ENCODE measurements around the gene EZH2. TPM values are rescaled to one million over a fixed set of nuclear protein-coding genes. Genes with fewer than 3 reads are reported as not detected.

The EZH2 gene
- polyA plus RNA-seq, 2 of the 4 experiments (the other 2 are of a cell fraction): 36.6 to 45.7 TPM

- TF ChIP-seq MAZ (IDR thresholded peaks at IDR 0.05; ENCODE audit: borderline replicate concordance, low read depth, low read length): no peak
- TF ChIP-seq KDM1A (IDR thresholded peaks at IDR 0.05; ENCODE audit: low read depth): no peak
These were observed 49.5 kb downstream of the EZH2 start (continued) for GRCh38 chr7:148834605-148835004.

GRCh38 chr7:148831782-148832181 is 52.3 kb downstream of the EZH2 start:
- ChIA-PET POLR2A (no interaction called here), CTCF (interaction anchor here (1.0 to 1.3 kb wide), 2 partner anchors 24 to 134 kb away, joined by 4 to 6 read pairs; no protein-coding TSS in a partner anchor)
- no peak for FAIRE-seq
- 92% methylated on average over 2 of the region's 2 CpGs for WGBS (ENCODE audit: missing lambda C conversion rate)
- H3K4me2 ChIP-seq: no peak overlapping the region
- TF ChIP-seq CEBPB (IDR thresholded peaks at IDR 0.05) (no peak), MAX (IDR thresholded peaks at IDR 0.05) (no peak), SMC3 (IDR thresholded peaks at IDR 0.05) (no peak), PHF8 (IDR thresholded peaks at IDR 0.05; ENCODE audit: borderline replicate concordance, low read depth) (no peak), HOXB13 (CRISPR knock-in tag; IDR thresholded peaks at IDR 0.05; ENCODE audit: low read depth) (no peak)
- no peak for ATAC-seq
- no peak for DNase-seq (ENCODE audit: low read depth in 1 of 2, low spot score in 1 of 2)
- H3K9me3 ChIP-seq: no peaks in the 10 kb centered on the region
- no peak overlapping the region for H3K27ac ChIP-seq
- no peaks in the 10 kb centered on the region for H3K4me1 ChIP-seq
- no peak overlapping the region for H3K4me3 ChIP-seq

DNA sequence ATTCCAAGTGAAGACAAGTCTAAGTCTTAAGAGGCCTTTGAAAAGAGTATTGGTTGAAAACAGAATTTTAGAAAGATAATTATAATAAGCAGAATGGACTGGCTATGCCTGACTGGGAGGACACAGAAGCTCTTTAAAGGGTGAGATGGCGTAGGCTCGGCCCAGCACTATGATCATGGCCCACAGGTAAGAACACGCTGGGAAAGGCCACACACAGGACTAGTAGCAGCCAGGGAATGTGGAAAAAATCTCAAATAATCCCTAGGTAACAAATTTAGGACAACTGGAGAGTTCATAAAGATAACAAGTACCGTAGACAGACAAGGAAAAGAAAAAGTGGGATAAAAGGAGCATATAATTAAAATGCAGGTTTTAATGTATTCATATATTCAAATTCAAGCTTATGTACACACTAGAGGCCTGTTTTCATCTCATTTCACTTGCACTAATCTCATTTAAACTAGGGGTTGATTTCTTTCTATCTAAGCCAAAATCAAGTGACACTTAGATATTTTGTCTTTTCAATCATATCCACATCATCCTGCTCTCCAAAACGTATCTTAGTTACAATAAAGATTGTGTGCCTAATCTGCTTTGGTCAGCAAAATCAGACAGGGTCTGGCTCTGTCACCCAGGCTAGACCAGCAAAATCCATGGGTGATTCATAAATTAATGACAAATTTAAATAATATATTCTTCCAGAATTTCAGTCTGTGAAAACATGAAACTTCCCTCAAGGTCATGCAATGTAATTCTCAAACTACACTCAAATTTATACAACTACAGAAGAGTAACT is 53.0 kb downstream of the EZH2 start:
- no peak overlapping the region for H3K4me2 ChIP-seq
- TF ChIP-seq MAFK (IDR thresholded peaks at IDR 0.05; ENCODE audit: partially characterized antibody) (peak; percentile 93), RAD21 (conservative IDR thresholded peaks at IDR 0.05 in 1 of 2, IDR thresholded peaks at IDR 0.05 in 1 of 2) (no peak), MAZ (IDR thresholded peaks at IDR 0.05; ENCODE audit: borderline replicate concordance, low read depth, low read length) (no peak), EHF (CRISPR knock-in tag; IDR thresholded peaks at IDR 0.05) (no peak), BHLHE40 (IDR thresholded peaks at IDR 0.05; ENCODE audit: low read depth, low read length) (no peak)
- TF ChIP-seq, protein P1, sequence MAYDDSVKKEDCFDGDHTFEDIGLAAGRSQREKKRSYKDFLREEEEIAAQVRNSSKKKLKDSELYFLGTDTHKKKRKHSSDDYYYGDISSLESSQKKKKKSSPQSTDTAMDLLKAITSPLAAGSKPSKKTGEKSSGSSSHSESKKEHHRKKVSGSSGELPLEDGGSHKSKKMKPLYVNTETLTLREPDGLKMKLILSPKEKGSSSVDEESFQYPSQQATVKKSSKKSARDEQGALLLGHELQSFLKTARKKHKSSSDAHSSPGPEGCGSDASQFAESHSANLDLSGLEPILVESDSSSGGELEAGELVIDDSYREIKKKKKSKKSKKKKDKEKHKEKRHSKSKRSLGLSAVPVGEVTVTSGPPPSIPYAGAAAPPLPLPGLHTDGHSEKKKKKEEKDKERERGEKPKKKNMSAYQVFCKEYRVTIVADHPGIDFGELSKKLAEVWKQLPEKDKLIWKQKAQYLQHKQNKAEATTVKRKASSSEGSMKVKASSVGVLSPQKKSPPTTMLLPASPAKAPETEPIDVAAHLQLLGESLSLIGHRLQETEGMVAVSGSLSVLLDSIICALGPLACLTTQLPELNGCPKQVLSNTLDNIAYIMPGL (CRISPR knock-in tag; IDR thresholded peaks at IDR 0.05; ENCODE audit: borderline replicate concordance): no peak
- ATAC-seq: no peak
- no peak for FAIRE-seq
- DNase-seq (ENCODE audit: low read depth in 1 of 2, low spot score in 1 of 2): no peak
- no peak overlapping the region for H3K27ac ChIP-seq
- H3K9me3 ChIP-seq: no peaks in the 10 kb centered on the region
- ChIA-PET POLR2A (no interaction called here), CTCF (interaction anchor here (0.9 to 1.0 kb wide), 2 partner anchors 25 to 26 kb away, joined by 3 to 6 read pairs; no protein-coding TSS in a partner anchor)
- H3K4me3 ChIP-seq: no peak overlapping the region
- WGBS (ENCODE audit: missing lambda C conversion rate): 91% methylated on average over 5 of the region's 5 CpGs
- H3K4me1 ChIP-seq: no peaks in the 10 kb centered on the region

DNA sequence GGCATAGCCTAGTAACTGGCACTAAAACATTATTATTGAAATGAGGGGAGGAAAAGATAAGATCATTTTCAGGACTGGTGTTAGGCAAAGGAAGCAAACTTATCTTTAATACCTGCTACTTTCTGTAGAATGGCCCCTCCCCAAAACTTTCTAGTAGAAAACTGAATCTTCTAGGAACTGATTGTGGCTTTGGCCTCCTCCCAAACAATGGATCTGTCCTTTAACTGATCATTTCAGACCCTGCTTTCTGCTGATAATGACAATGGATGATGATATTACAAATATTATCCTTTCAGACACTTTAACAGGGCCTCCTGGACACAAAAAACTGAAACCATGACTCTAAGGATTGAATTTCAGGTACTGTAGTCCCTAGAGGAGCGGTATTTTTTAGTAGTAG is 55.1 kb downstream of the EZH2 start:
- ATAC-seq (no peak), DNase-seq (ENCODE audit: low read depth in 1 of 2, low spot score in 1 of 2) (no peak), FAIRE-seq (no peak)
- ChIA-PET CTCF (no interaction called here), POLR2A (no interaction called here)
- H3K4me3 ChIP-seq: no peak overlapping the region
- WGBS (ENCODE audit: missing lambda C conversion rate): 92% methylated on average over 1 of the region's 1 CpG
- no peaks in the 10 kb centered on the region for H3K9me3 ChIP-seq
- no peak overlapping the region for H3K4me2 ChIP-seq
- TF ChIP-seq EHMT2 (IDR thresholded peaks at IDR 0.05; ENCODE audit: low read depth): no peak
- TF ChIP-seq BHLHE40 (IDR thresholded peaks at IDR 0.05; ENCODE audit: low read depth, low read length): no peak
- TF ChIP-seq HES2 (IDR thresholded peaks at IDR 0.05): no peak
- no peak for TF ChIP-seq RCOR1 (IDR thresholded peaks at IDR 0.05; ENCODE audit: low read depth, low read length)
- TF ChIP-seq HOXB5 (CRISPR knock-in tag; IDR thresholded peaks at IDR 0.05): no peak
- TF ChIP-seq POLR2A (IDR thresholded peaks at IDR 0.05; ENCODE audit: low read length): no peak
- TF ChIP-seq NPAS2 (CRISPR knock-in tag; IDR thresholded peaks at IDR 0.05; ENCODE audit: borderline replicate concordance): no peak
- no peak for TF ChIP-seq EHF (CRISPR knock-in tag; IDR thresholded peaks at IDR 0.05)
- no peak for TF ChIP-seq JUN (IDR thresholded peaks at IDR 0.05)
- no peak for TF ChIP-seq USF2 (IDR thresholded peaks at IDR 0.05)
- TF ChIP-seq TP53 (CRISPR knock-in tag; IDR thresholded peaks at IDR 0.05): no peak
- TF ChIP-seq KDM1A (IDR thresholded peaks at IDR 0.05; ENCODE audit: low read depth): no peak
- TF ChIP-seq ZNF302 (CRISPR knock-in tag; IDR thresholded peaks at IDR 0.05): no peak
- TF ChIP-seq ZC3H11A (IDR thresholded peaks at IDR 0.05): no peak
- no peak for TF ChIP-seq E2F6 (IDR thresholded peaks at IDR 0.05; ENCODE audit: borderline replicate concordance, low read depth)
- TF ChIP-seq, protein P2, sequence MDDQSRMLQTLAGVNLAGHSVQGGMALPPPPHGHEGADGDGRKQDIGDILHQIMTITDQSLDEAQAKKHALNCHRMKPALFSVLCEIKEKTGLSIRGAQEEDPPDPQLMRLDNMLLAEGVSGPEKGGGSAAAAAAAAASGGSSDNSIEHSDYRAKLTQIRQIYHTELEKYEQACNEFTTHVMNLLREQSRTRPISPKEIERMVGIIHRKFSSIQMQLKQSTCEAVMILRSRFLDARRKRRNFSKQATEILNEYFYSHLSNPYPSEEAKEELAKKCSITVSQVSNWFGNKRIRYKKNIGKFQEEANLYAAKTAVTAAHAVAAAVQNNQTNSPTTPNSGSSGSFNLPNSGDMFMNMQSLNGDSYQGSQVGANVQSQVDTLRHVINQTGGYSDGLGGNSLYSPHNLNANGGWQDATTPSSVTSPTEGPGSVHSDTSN (IDR thresholded peaks at IDR 0.05): no peak
- TF ChIP-seq SMC3 (IDR thresholded peaks at IDR 0.05): no peak
- no peak overlapping the region for H3K27ac ChIP-seq
- H3K4me1 ChIP-seq: no peaks in the 10 kb centered on the region
